Pancreas (tissue), 10 donors: ENCODE measurements around the gene CREB3. TPM values are rescaled to one million over a fixed set of nuclear protein-coding genes. Genes with fewer than 3 reads are reported as not detected.

Experiments
- ATAC-seq, 4 donors: fragments of 200-7000 bp; cut with Tn5 transposase; one replicate each; pipeline versions ENCODE4 v1.8.0 to v1.9.1; 2020; ENCODE audit warnings: mild to moderate bottlenecking in 4 of 4, moderate library complexity in 4 of 4
- DNase-seq, 6 donors: peaks; one replicate each; pipeline ENCODE4 v3.0.0-alpha.2; 2020
- FAIRE-seq: peaks from 2 replicates; lab custom pipeline; 2012; peaks lifted over from hg19 to GRCh38; lab: Jason Lieb, UNC
- H3K27ac ChIP-seq, 4 donors: fragments of 200-600 bp; sonication (generic); 1 replicate in 3 of 4; 2 replicates in 1 of 4; pipeline versions ENCODE4 v1.5.0 to v1.8.0; 2020
- H3K27me3 ChIP-seq, 4 donors: fragments of 200-600 bp; one replicate each; pipeline ENCODE4 v1.8.0; 2021
- H3K36me3 ChIP-seq, 3 donors: fragments of 200-600 bp; sonication (generic) in 1 of 3; one replicate each; pipeline versions ENCODE4 v1.5.0 to v1.8.0; 2020 to 2021
- H3K4me1 ChIP-seq, 3 donors: fragments of 200-600 bp; one replicate each; pipeline ENCODE4 v1.8.0; 2021
- H3K4me3 ChIP-seq, 4 donors: fragments of 200-600 bp; sonication (generic) in 2 of 4; one replicate each; pipeline versions ENCODE4 v1.5.0 to v1.8.0; 2020 to 2021
- H3K9me3 ChIP-seq, 4 donors: fragments of 200-600 bp; one replicate each; pipeline ENCODE4 v1.8.0; 2021
- CTCF ChIP-seq, 4 donors: fragments of 200-600 bp; sonication (generic) in 3 of 4; IDR thresholded peaks; one replicate each; pipeline versions ENCODE4 v1.5.0 to v1.8.0; 2021; ENCODE audit warnings: antibody characterized with exemption in 4 of 4
- intact Hi-C, 3 donors: fragments of 100-400 bp; cut with DNase I; formaldehyde crosslinking; loops; one replicate each; pipeline versions ENCODE4 v1.11.1 to v1.14.2; 2022
- microRNA-seq, 2 donors: library from miRNA; unstranded; fragments of <30 nt; microRNA quantifications; one replicate each; pipeline versions ENCODE4 to v1.1.0, GENCODE V29; 2019 to 2020
- polyA plus RNA-seq, 2 donors: library from polyadenylated mRNA; stranded (reverse); fragments of 200-250 nt; gene quantifications; one replicate each; pipeline ENCODE4 v1.2.3, GENCODE V29; 2013
- total RNA-seq, 6 donors: library from RNA; stranded (reverse); fragmentation: NEBNext Ultra II Directional in 4 of 6; extraction: Animal tissue kit (Norgen Biotek cat#: 25700) in 4 of 6; gene quantifications; one replicate each; pipeline versions ENCODE4 v1.2.1 to v1.2.4, GENCODE V29; 2021 to 2023
- donor health status: healthy with polysubstance abuse.
- donor health status: DM: no; HTN: no; CAD: no; lungs with moderate emphysema.
- donor health status: DM: no; HTN: no; CAD: no.
- donor health status: control.
- donor health status: control.
- donor health status: Bipolar disorder and iron deficiency.
- donor health status: DM: yes; HTN: yes; CAD: no.
- donor health status: DM: no; HTN: no; CAD: no.
- donor health status: DM: no; HTN: no; CAD: no.
- donor health status: DM: yes; HTN: yes; CAD: no.

The CREB3 gene
- total and polyA plus RNA-seq, 8 donors, result 15.7 to 29.6 (median 20.5) TPM

- Histone ChIP-seq H3K9me3 (no peaks in the 10 kb centered on the region), H3K27me3 (no peaks in the 10 kb centered on the region), H3K27ac (no peak overlapping the region), H3K4me3 (no peak overlapping the region), H3K36me3 (no peaks in the 10 kb centered on the region), H3K4me1 (no peaks in the 10 kb centered on the region)
- no peak for DNase-seq
- no peak for ATAC-seq
- intact Hi-C loops, result no loop called here
- no peak for FAIRE-seq
- no peak for TF ChIP-seq CTCF (IDR thresholded peaks at IDR 0.05)
Observed at GRCh38 chr9:35783418-35783817, 51.0 kb downstream of the CREB3 start.

Small RNA genes lying within 50 kb of the gene (microRNA-seq; reads per million reads assigned to microRNA genes)
- 0.29 to 0.39 reads per million in 2 donors for gene MIR6852
- gene MIR6853, result 0 to 0.29 reads per million in 2 donors

Other genes starting within 250 kb of the CREB3 start
- 10 to 100 TPM in 4 of 6 donors, 1 to 10 TPM in 2; 9.0 to 22.1 (median 12.6) TPM for gene RUSC2, start 242.6 kb upstream of the CREB3 start, total RNA-seq
- 10 to 100 TPM; 24.0 to 27.1 TPM for gene RUSC2, start 242.6 kb upstream of the CREB3 start, polyA plus RNA-seq
- gene TESK1, start 127.4 kb upstream of the CREB3 start, total RNA-seq, result 10 to 100 TPM; 12.1 to 23.0 (median 14.2) TPM
- gene TESK1, start 127.4 kb upstream of the CREB3 start, polyA plus RNA-seq, result 10 to 100 TPM; 38.7 to 56.6 TPM
- gene CD72, start 114.3 kb upstream of the CREB3 start, total RNA-seq, result 1 to 10 TPM in 5 of 6 donors, under 1 TPM in 1; 0.88 to 3.4 (median 2.9) TPM
- 1 to 10 TPM; 3.5 to 7.7 TPM for gene CD72, start 114.3 kb upstream of the CREB3 start, polyA plus RNA-seq
- gene SIT1, start 81.7 kb upstream of the CREB3 start, total RNA-seq, result under 1 TPM in 4 of 6 donors, not detected in 2; 0.25 to 0.59 (median 0.46) TPM
- under 1 TPM; 0.27 to 0.45 TPM for gene SIT1, start 81.7 kb upstream of the CREB3 start, polyA plus RNA-seq
- gene RMRP, start 74.6 kb upstream of the CREB3 start, total RNA-seq, result over 10,000 TPM in 4 of 6 donors, 1,000 to 10,000 TPM in 2; 3,151 to 15,171 (median 11,469) TPM
- 100 to 1,000 TPM in 1 of 2 donors, 10 to 100 TPM in 1; 80.5 to 300 TPM for gene RMRP, start 74.6 kb upstream of the CREB3 start, polyA plus RNA-seq
- gene CCDC107, start 74.4 kb upstream of the CREB3 start, total RNA-seq, result 10 to 100 TPM; 13.8 to 32.6 (median 19.0) TPM
- 10 to 100 TPM; 55.4 to 84.7 TPM for gene CCDC107, start 74.4 kb upstream of the CREB3 start, polyA plus RNA-seq
- gene ARHGEF39, start 67.5 kb upstream of the CREB3 start, total RNA-seq, result 1 to 10 TPM in 3 of 6 donors, under 1 TPM in 3; 0.20 to 1.2 (median 0.98) TPM
- gene ARHGEF39, start 67.5 kb upstream of the CREB3 start, polyA plus RNA-seq, result 1 to 10 TPM; 1.4 to 2.0 TPM
- gene CA9, start 58.7 kb upstream of the CREB3 start, total RNA-seq, result 10 to 100 TPM in 2 of 6 donors, 1 to 10 TPM in 4; 1.2 to 75.6 (median 5.7) TPM
- 10 to 100 TPM in 1 of 2 donors, 1 to 10 TPM in 1; 9.2 to 17.9 TPM for gene CA9, start 58.7 kb upstream of the CREB3 start, polyA plus RNA-seq
- gene TPM2, start 42.7 kb upstream of the CREB3 start, total RNA-seq, result 10 to 100 TPM; 11.3 to 52.8 (median 22.6) TPM
- 100 to 1,000 TPM; 204 to 227 TPM for gene TPM2, start 42.7 kb upstream of the CREB3 start, polyA plus RNA-seq
- 100 to 1,000 TPM in 2 of 6 donors, 10 to 100 TPM in 4; 72.0 to 141 (median 86.6) TPM for gene TLN1, start 471 bp upstream of the CREB3 start, total RNA-seq
- 10 to 100 TPM; 64.5 to 72.7 TPM for gene TLN1, start 471 bp upstream of the CREB3 start, polyA plus RNA-seq
- 10 to 100 TPM; 22.0 to 40.6 (median 32.2) TPM for gene GBA2, start 16.6 kb downstream of the CREB3 start, total RNA-seq
- 10 to 100 TPM; 69.5 to 91.3 TPM for gene GBA2, start 16.6 kb downstream of the CREB3 start, polyA plus RNA-seq
- 10 to 100 TPM; 12.7 to 18.3 (median 15.0) TPM for gene RGP1, start 16.6 kb downstream of the CREB3 start, total RNA-seq
- 1 to 10 TPM; 6.8 to 9.3 TPM for gene RGP1, start 16.6 kb downstream of the CREB3 start, polyA plus RNA-seq
- gene MSMP, start 21.6 kb downstream of the CREB3 start, total RNA-seq, result 1 to 10 TPM in 1 of 6 donors, under 1 TPM in 1, not detected in 4; 0.67 to 2.3 TPM
- gene MSMP, start 21.6 kb downstream of the CREB3 start, polyA plus RNA-seq, result under 1 TPM in 1 of 2 donors, not detected in 1; 0.49 TPM
- 1 to 10 TPM; 2.2 to 7.9 (median 2.7) TPM for gene NPR2, start 58.9 kb downstream of the CREB3 start, total RNA-seq
- gene NPR2, start 58.9 kb downstream of the CREB3 start, polyA plus RNA-seq, result 10 to 100 TPM in 1 of 2 donors, 1 to 10 TPM in 1; 8.3 to 14.6 TPM
- gene SPAG8, start 79.6 kb downstream of the CREB3 start, total RNA-seq, result 1 to 10 TPM in 2 of 6 donors, under 1 TPM in 4; 0.52 to 1.8 (median 0.83) TPM
- 1 to 10 TPM; 1.6 to 3.1 TPM for gene SPAG8, start 79.6 kb downstream of the CREB3 start, polyA plus RNA-seq
- gene HINT2, start 82.4 kb downstream of the CREB3 start, total RNA-seq, result 10 to 100 TPM; 20.6 to 43.7 (median 29.7) TPM
- 10 to 100 TPM; 51.7 to 64.2 TPM for gene HINT2, start 82.4 kb downstream of the CREB3 start, polyA plus RNA-seq
- not detected for gene FAM221B, start 96.1 kb downstream of the CREB3 start, total RNA-seq
- gene FAM221B, start 96.1 kb downstream of the CREB3 start, polyA plus RNA-seq, result under 1 TPM in 1 of 2 donors, not detected in 1; 0.11 TPM
- 10 to 100 TPM in 1 of 6 donors, 1 to 10 TPM in 5; 4.9 to 10.3 (median 7.0) TPM for gene TMEM8B, start 96.6 kb downstream of the CREB3 start, total RNA-seq
- 10 to 100 TPM; 11.1 to 17.2 TPM for gene TMEM8B, start 96.6 kb downstream of the CREB3 start, polyA plus RNA-seq
- not detected for gene OR13J1, start 137.7 kb downstream of the CREB3 start, total RNA-seq
- not detected for gene OR13J1, start 137.7 kb downstream of the CREB3 start, polyA plus RNA-seq
- gene HRCT1, start 173.5 kb downstream of the CREB3 start, total RNA-seq, result 1 to 10 TPM in 3 of 6 donors, under 1 TPM in 3; 0.43 to 1.5 (median 0.83) TPM
- gene HRCT1, start 173.5 kb downstream of the CREB3 start, polyA plus RNA-seq, result 1 to 10 TPM in 1 of 2 donors, under 1 TPM in 1; 0.33 to 1.5 TPM
- gene SPAAR, start 176.8 kb downstream of the CREB3 start, total RNA-seq, result under 1 TPM in 5 of 6 donors, not detected in 1; 0.12 to 0.74 (median 0.44) TPM
- gene SPAAR, start 176.8 kb downstream of the CREB3 start, polyA plus RNA-seq, result 1 to 10 TPM in 1 of 2 donors, under 1 TPM in 1; 0.31 to 1.6 TPM
- not detected for gene OR2S2, start 225.5 kb downstream of the CREB3 start, total RNA-seq
- gene OR2S2, start 225.5 kb downstream of the CREB3 start, polyA plus RNA-seq, result not detected